Mesothelial cell of epicardium (in vitro differentiated cells): ENCODE results near the gene BTG3. TPM values are rescaled to one million over a fixed set of nuclear protein-coding genes. Genes with fewer than 3 reads are reported as not detected.

Experiments
- DNase-seq, 2 experiments: peaks; one replicate each; pipeline ENCODE4 v3.0.0; 2021; ENCODE audit warnings: low spot score in 2 of 2; ENCODE audit not compliant: unreplicated experiment in 2 of 2
- H3K27ac Mint-ChIP-seq: 2 replicates; pipeline ENCODE4 v1.8.0; 2021; ENCODE audit warnings: mixed read lengths
- H3K27me3 Mint-ChIP-seq: 2 replicates; pipeline ENCODE4 v1.8.0; 2021; ENCODE audit warnings: low read depth, mixed read lengths
- H3K36me3 Mint-ChIP-seq: 2 replicates; pipeline ENCODE4 v1.8.0; 2021; ENCODE audit warnings: mixed read lengths
- H3K4me1 Mint-ChIP-seq: 2 replicates; pipeline ENCODE4 v1.8.0; 2021; ENCODE audit warnings: mixed read lengths
- H3K4me3 Mint-ChIP-seq: 2 replicates; pipeline ENCODE4 v1.8.0; 2021; ENCODE audit warnings: mild to moderate bottlenecking, moderate library complexity, mixed read lengths
- H3K9me3 Mint-ChIP-seq: 2 replicates; pipeline ENCODE4 v1.8.0; 2021; ENCODE audit warnings: mixed read lengths
- total RNA-seq: library from RNA; stranded (reverse); gene quantifications from 3 replicates; pipeline ENCODE4 v1.2.1, GENCODE V29; 2021
- TF ChIP-seq, protein P1 (sequence below): fragments of 200-600 bp; sonication (generic); IDR thresholded peaks from one replicate; pipeline ENCODE4 v1.5.0; 2021; ENCODE audit warnings: antibody characterized with exemption; ENCODE audit not compliant: unreplicated experiment

BTG3 gene
- total RNA-seq, 1 donor from 2014 or later: 41.1 TPM

DNA sequence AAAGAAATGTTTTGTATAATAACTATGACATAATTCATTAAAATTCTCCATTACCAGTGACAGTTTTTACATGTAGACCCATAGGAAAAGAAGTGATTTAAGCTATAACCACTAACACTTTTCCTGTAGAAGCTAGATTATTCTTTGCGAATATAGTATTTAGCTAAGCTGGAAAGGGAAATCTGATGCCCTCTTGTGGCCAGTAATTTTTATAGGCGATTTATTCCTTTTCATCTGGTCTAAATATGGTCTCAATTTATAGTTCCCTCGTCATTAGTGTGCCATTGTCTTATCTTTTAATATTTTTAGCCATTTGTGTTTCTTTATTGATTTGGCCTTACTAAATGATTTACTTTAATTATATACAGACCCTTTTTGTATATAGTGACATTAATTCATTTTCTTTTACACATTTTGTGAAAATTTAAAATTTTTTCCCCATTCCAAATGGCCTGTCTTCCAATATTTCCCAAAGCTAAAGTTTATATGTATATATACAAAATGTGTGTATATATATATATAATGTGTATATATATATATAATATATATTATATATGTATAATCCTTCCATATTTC is 26.7 kb downstream of the BTG3 start:
- H3K9me3 Mint-ChIP-seq: no peaks in the 10 kb centered on the region

DNA sequence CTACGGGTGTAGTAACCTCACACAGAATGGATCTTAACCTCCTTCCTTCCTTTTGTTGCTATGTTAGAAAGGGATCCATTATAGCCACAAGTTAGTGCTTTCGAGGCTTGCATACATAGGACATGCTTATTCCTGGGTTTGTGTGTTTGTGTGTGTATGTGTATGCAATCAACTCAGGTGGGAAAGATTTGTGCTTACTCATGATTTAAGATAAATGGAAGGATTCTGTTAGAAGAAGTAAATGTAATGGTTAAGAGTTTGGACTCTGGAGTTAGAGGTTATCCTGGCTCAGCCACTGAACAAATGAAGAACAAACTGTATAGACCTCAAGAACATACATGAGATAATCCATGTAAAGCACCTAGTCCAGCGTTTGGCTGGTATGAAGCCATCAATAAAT is 28.8 kb downstream of the BTG3 start:
- H3K27me3 Mint-ChIP-seq: no peaks in the 10 kb centered on the region

More for the DNA sequence above, 26.7 kb downstream of the BTG3 start:
- TF ChIP-seq, protein P1, sequence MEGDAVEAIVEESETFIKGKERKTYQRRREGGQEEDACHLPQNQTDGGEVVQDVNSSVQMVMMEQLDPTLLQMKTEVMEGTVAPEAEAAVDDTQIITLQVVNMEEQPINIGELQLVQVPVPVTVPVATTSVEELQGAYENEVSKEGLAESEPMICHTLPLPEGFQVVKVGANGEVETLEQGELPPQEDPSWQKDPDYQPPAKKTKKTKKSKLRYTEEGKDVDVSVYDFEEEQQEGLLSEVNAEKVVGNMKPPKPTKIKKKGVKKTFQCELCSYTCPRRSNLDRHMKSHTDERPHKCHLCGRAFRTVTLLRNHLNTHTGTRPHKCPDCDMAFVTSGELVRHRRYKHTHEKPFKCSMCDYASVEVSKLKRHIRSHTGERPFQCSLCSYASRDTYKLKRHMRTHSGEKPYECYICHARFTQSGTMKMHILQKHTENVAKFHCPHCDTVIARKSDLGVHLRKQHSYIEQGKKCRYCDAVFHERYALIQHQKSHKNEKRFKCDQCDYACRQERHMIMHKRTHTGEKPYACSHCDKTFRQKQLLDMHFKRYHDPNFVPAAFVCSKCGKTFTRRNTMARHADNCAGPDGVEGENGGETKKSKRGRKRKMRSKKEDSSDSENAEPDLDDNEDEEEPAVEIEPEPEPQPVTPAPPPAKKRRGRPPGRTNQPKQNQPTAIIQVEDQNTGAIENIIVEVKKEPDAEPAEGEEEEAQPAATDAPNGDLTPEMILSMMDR: peak; percentile 73
- H3K27ac Mint-ChIP-seq: no peak overlapping the region
- H3K36me3 Mint-ChIP-seq: peaks cover 2% of the 10 kb centered on the region
- peaks cover 5% of the 10 kb centered on the region for H3K4me1 Mint-ChIP-seq
- no peaks in the 10 kb centered on the region for H3K27me3 Mint-ChIP-seq
- H3K4me3 Mint-ChIP-seq: no peak overlapping the region
- no peak for DNase-seq

GRCh38 chr21:17580319-17580718 is 32.4 kb downstream of the BTG3 start:
- Mint-ChIP-seq H3K9me3 (no peaks in the 10 kb centered on the region), H3K36me3 (peaks cover 6% of the 10 kb centered on the region), H3K4me3 (no peak overlapping the region), H3K27me3 (no peaks in the 10 kb centered on the region), H3K4me1 (peaks cover 8% of the 10 kb centered on the region), H3K27ac (no peak overlapping the region)
- DNase-seq: no peak
- TF ChIP-seq, protein P1: no peak

More for the DNA sequence above, 28.8 kb downstream of the BTG3 start:
- Mint-ChIP-seq H3K27ac (no peak overlapping the region), H3K36me3 (peaks cover 5% of the 10 kb centered on the region), H3K4me3 (no peak overlapping the region), H3K9me3 (no peaks in the 10 kb centered on the region), H3K4me1 (peaks cover 5% of the 10 kb centered on the region)
- TF ChIP-seq, protein P1: no peak
- no peak for DNase-seq

- Mint-ChIP-seq H3K9me3 (no peaks in the 10 kb centered on the region), H3K4me1 (peaks cover 8% of the 10 kb centered on the region), H3K27ac (no peak overlapping the region), H3K27me3 (no peaks in the 10 kb centered on the region), H3K36me3 (peaks cover 6% of the 10 kb centered on the region), H3K4me3 (no peak overlapping the region)
- no peak for DNase-seq
- TF ChIP-seq, protein P1: no peak
These were observed 33.8 kb downstream of the BTG3 start for GRCh38 chr21:17578876-17579275.

DNA sequence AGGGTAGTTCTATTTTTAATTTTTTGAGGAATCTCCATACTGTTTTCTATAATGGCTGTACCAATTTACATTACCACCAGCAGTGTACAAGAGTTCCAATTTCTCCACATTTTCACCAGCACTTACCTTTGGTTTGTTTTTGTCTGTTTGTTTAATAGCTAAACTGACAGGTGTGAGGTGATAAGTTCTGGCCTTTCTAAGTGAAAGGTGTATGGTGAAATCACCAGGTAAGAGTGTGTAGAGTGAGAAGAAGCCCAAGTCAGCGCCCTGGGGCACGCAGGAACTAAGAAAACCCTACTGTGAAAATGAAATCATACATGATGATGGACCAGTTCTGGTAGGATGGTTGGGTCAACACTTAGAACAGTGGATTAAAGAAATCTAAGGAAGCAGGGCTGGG is 34.5 kb downstream of the BTG3 start:
- DNase-seq: no peak
- TF ChIP-seq, protein P1: no peak
- peaks cover 6% of the 10 kb centered on the region for H3K36me3 Mint-ChIP-seq
- no peaks in the 10 kb centered on the region for H3K9me3 Mint-ChIP-seq
- no peaks in the 10 kb centered on the region for H3K27me3 Mint-ChIP-seq
- H3K4me3 Mint-ChIP-seq: no peak overlapping the region
- H3K27ac Mint-ChIP-seq: no peak overlapping the region
- H3K4me1 Mint-ChIP-seq: peaks cover 8% of the 10 kb centered on the region

GRCh38 chr21:17577701-17578100 is 35.0 kb downstream of the BTG3 start:
- H3K9me3 Mint-ChIP-seq: no peaks in the 10 kb centered on the region
- no peak overlapping the region for H3K4me3 Mint-ChIP-seq
- TF ChIP-seq, protein P1: no peak
- peaks cover 8% of the 10 kb centered on the region for H3K4me1 Mint-ChIP-seq
- H3K27me3 Mint-ChIP-seq: no peaks in the 10 kb centered on the region
- H3K36me3 Mint-ChIP-seq: peaks cover 6% of the 10 kb centered on the region
- no peak for DNase-seq
- no peak overlapping the region for H3K27ac Mint-ChIP-seq
